ENCODE data around the gene ABTB1.

ABTB1 gene

DNA sequence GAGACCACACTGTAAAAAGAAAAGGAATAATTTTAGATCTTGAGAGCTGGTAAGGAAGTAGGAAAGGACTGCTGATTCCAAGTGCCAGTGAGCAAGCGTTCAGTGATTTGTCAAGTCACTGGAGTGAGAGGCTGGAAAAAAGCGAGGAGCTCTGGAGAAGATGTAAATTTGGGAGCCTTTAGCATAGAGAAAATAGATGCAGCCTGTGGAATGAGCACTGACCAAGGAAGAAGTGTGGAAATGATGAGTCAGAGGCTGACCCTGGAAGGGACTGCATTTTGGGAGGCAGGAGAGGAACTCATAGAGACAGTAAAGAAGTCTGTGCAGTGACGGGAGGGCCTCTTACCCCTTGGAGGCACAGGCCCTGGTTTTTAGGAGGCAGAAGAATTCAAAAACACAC lies 17.1 kb upstream of the ABTB1 start:
- Histone ChIP-seq H3K4me1 (ENCODE audit: insufficient read depth, poor library complexity, severe bottlenecking) (no peaks in the 10 kb centered on the region), H3K36me3 (ENCODE audit: low read depth) (no peaks in the 10 kb centered on the region), H3K4me3 (ENCODE audit: severe bottlenecking) (no peak overlapping the region), H3K9me3 (ENCODE audit: severe bottlenecking) (no peaks in the 10 kb centered on the region), H3K27ac (ENCODE audit: poor library complexity, severe bottlenecking) (no peak overlapping the region), H3K27me3 (ENCODE audit: insufficient read depth, poor library complexity, severe bottlenecking) (no peaks in the 10 kb centered on the region)
- DNase-seq (ENCODE audit: low spot score) = no peak
- TF ChIP-seq, protein P1, sequence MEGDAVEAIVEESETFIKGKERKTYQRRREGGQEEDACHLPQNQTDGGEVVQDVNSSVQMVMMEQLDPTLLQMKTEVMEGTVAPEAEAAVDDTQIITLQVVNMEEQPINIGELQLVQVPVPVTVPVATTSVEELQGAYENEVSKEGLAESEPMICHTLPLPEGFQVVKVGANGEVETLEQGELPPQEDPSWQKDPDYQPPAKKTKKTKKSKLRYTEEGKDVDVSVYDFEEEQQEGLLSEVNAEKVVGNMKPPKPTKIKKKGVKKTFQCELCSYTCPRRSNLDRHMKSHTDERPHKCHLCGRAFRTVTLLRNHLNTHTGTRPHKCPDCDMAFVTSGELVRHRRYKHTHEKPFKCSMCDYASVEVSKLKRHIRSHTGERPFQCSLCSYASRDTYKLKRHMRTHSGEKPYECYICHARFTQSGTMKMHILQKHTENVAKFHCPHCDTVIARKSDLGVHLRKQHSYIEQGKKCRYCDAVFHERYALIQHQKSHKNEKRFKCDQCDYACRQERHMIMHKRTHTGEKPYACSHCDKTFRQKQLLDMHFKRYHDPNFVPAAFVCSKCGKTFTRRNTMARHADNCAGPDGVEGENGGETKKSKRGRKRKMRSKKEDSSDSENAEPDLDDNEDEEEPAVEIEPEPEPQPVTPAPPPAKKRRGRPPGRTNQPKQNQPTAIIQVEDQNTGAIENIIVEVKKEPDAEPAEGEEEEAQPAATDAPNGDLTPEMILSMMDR (IDR thresholded peaks at IDR 0.05; ENCODE audit: poor library complexity, severe bottlenecking) = no peak
- no peak; the same call in 2 of the 3 replicates for ATAC-seq (ENCODE audit: low read depth)

DNA sequence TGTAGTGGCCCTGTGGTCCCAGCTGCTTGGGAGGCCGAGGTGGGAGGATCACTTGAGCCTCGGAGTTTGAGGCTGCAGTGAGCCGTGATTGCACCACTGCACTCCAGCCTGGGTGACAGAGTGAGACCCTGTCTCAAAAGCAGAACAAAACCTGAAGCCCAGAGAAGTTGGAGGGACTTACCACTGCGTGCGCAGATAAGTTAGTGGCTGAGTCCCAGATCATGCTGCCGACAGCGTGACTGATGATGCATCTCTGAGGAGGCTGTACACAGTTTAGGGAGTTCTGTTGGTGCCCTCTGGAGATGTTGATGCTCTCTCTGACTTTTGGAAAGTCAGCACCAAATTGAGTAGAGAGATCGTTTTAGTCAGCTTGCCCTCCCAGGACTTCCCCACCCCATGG lies 15.8 kb upstream of the ABTB1 start:
- TF ChIP-seq, protein P1 (IDR thresholded peaks at IDR 0.05; ENCODE audit: poor library complexity, severe bottlenecking) = no peak
- no peaks in the 10 kb centered on the region for H3K9me3 ChIP-seq (ENCODE audit: severe bottlenecking)
- no peaks in the 10 kb centered on the region for H3K36me3 ChIP-seq (ENCODE audit: low read depth)
- no peaks in the 10 kb centered on the region for H3K4me1 ChIP-seq (ENCODE audit: insufficient read depth, poor library complexity, severe bottlenecking)
- H3K4me3 ChIP-seq (ENCODE audit: severe bottlenecking) = no peak overlapping the region
- ATAC-seq (ENCODE audit: low read depth) (no peak), DNase-seq (ENCODE audit: low spot score) (no peak)
- H3K27me3 ChIP-seq (ENCODE audit: insufficient read depth, poor library complexity, severe bottlenecking) = no peaks in the 10 kb centered on the region
- H3K27ac ChIP-seq (ENCODE audit: poor library complexity, severe bottlenecking) = no peak overlapping the region

- no peak overlapping the region for H3K27ac ChIP-seq (ENCODE audit: poor library complexity, severe bottlenecking)
- no peaks in the 10 kb centered on the region for H3K36me3 ChIP-seq (ENCODE audit: low read depth)
- DNase-seq (ENCODE audit: low spot score) (no peak), ATAC-seq (ENCODE audit: low read depth) (no peak)
- no peaks in the 10 kb centered on the region for H3K27me3 ChIP-seq (ENCODE audit: insufficient read depth, poor library complexity, severe bottlenecking)
- H3K4me3 ChIP-seq (ENCODE audit: severe bottlenecking) = no peak overlapping the region
- TF ChIP-seq, protein P1 (IDR thresholded peaks at IDR 0.05; ENCODE audit: poor library complexity, severe bottlenecking) = no peak
- no peaks in the 10 kb centered on the region for H3K4me1 ChIP-seq (ENCODE audit: insufficient read depth, poor library complexity, severe bottlenecking)
- H3K9me3 ChIP-seq (ENCODE audit: severe bottlenecking) = no peaks in the 10 kb centered on the region
Measured at GRCh38 chr3:127658234-127658633, 14.5 kb upstream of the ABTB1 start.

GRCh38 chr3:127660621-127661251 lies 12.0 kb upstream of the ABTB1 start:
- no peaks in the 10 kb centered on the region for H3K36me3 ChIP-seq (ENCODE audit: low read depth)
- no peak for DNase-seq (ENCODE audit: low spot score)
- ATAC-seq (ENCODE audit: low read depth) = no peak
- no peak overlapping the region for H3K4me3 ChIP-seq (ENCODE audit: severe bottlenecking)
- no peak overlapping the region for H3K27ac ChIP-seq (ENCODE audit: poor library complexity, severe bottlenecking)
- no peaks in the 10 kb centered on the region for H3K4me1 ChIP-seq (ENCODE audit: insufficient read depth, poor library complexity, severe bottlenecking)
- TF ChIP-seq, protein P1 (IDR thresholded peaks at IDR 0.05; ENCODE audit: poor library complexity, severe bottlenecking) = no peak
- no peaks in the 10 kb centered on the region for H3K27me3 ChIP-seq (ENCODE audit: insufficient read depth, poor library complexity, severe bottlenecking)
- no peaks in the 10 kb centered on the region for H3K9me3 ChIP-seq (ENCODE audit: severe bottlenecking)

DNA sequence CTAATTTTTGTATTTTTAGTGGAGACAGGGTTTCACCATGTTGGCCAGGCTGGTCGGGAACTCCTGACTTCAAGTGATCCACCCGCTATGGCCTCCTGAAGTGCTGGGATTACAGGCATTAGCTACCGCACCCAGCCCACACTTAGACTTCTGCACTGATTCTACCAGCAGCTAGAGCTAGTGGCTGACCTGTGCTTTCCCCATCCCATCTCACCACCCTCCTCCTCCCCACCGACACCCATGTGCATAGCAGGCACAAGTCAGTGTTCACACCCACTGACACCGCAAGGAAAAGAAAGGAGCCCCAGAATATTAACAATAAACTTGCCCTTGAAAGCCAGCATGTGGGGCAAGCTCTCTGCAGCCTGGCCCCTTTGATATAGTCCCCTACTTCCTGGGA lies 11.2 kb upstream of the ABTB1 start:
- no peak for ATAC-seq (ENCODE audit: low read depth)
- no peak overlapping the region for H3K27ac ChIP-seq (ENCODE audit: poor library complexity, severe bottlenecking)

More for the DNA sequence above, 11.2 kb upstream of the ABTB1 start:
- no peaks in the 10 kb centered on the region for H3K36me3 ChIP-seq (ENCODE audit: low read depth)
- H3K4me3 ChIP-seq (ENCODE audit: severe bottlenecking) = no peak overlapping the region
- H3K27me3 ChIP-seq (ENCODE audit: insufficient read depth, poor library complexity, severe bottlenecking) = no peaks in the 10 kb centered on the region
- H3K4me1 ChIP-seq (ENCODE audit: insufficient read depth, poor library complexity, severe bottlenecking) = no peaks in the 10 kb centered on the region
- no peak for DNase-seq (ENCODE audit: low spot score)
- TF ChIP-seq, protein P1 (IDR thresholded peaks at IDR 0.05; ENCODE audit: poor library complexity, severe bottlenecking) = no peak
- H3K9me3 ChIP-seq (ENCODE audit: severe bottlenecking) = no peaks in the 10 kb centered on the region
